PC-3 (cell line): Measurements from ENCODE around the gene TRABD2B. TPM values are rescaled to one million over a fixed set of nuclear protein-coding genes. Genes with fewer than 3 reads are reported as not detected.

Source experiments
- ATAC-seq: fragments of 200-7000 bp; cut with Tn5 transposase; 2 replicates; pipeline ENCODE4 v1.9.1; 2020; ENCODE audit warnings: mild to moderate bottlenecking, moderate library complexity
- BruUV-seq: library from RNA; stranded (reverse); fragments of 400-500 nt; replicated peaks from 2 replicates; lab custom pipeline; 2021; lab: Mats Ljungman, UMichigan
- CTCF ChIA-PET: fragments of 300-600 bp; sonication (Branson Sonifier 250); formaldehyde crosslinking; loops from one replicate; lab custom pipeline; 2022; ENCODE audit warnings: antibody characterized with exemption; lab: Charles Lee
- POLR2A ChIA-PET: fragments of 300-600 bp; sonication (Branson Sonifier 250); formaldehyde crosslinking; loops from one replicate; lab custom pipeline; 2022; ENCODE audit warnings: antibody characterized with exemption; ENCODE audit not compliant: unreplicated experiment; lab: Charles Lee
- DNase-seq: peaks from one replicate; pipeline ENCODE4 v3.0.0-alpha.2; 2015
- H2AFZ ChIP-seq: fragments of 300-600 bp; sonication (generic); 2 replicates; pipeline ENCODE4 v1.6.0; 2016; ENCODE audit warnings: antibody characterized with exemption, low read length
- H3F3A ChIP-seq: fragments of 300-600 bp; sonication (generic); one replicate; pipeline ENCODE4 v1.6.0; 2017; ENCODE audit warnings: antibody characterized with exemption, low read length, control low read depth, mild to moderate bottlenecking; ENCODE audit not compliant: unreplicated experiment
- H3K27ac ChIP-seq: fragments of 300-600 bp; sonication (generic); 2 replicates; pipeline ENCODE4 v1.5.1; 2016; ENCODE audit warnings: mild to moderate bottlenecking, low read length
- H3K27me3 ChIP-seq: fragments of 300-600 bp; sonication (generic); 2 replicates; pipeline ENCODE4 v1.6.1; 2016; ENCODE audit warnings: low read length, mixed read lengths
- H3K36me3 ChIP-seq: fragments of 300-600 bp; sonication (generic); 2 replicates; pipeline ENCODE4 v1.6.1; 2016; ENCODE audit warnings: low read depth, mixed run types, low read length, mixed read lengths
- H3K4me1 ChIP-seq: fragments of 300-600 bp; sonication (generic); 2 replicates; pipeline ENCODE4 v1.5.1; 2016; ENCODE audit warnings: low read length; ENCODE audit not compliant: insufficient read depth
- H3K4me2 ChIP-seq: fragments of 300-600 bp; sonication (generic); 2 replicates; pipeline ENCODE4 v1.6.0; 2016; ENCODE audit warnings: low read length
- H3K4me3 ChIP-seq: fragments of 300-600 bp; sonication (generic); 2 replicates; pipeline ENCODE4 v1.5.1; 2016; ENCODE audit warnings: mild to moderate bottlenecking, low read length, mixed read lengths
- H3K79me2 ChIP-seq: fragments of 300-600 bp; sonication (generic); 2 replicates; pipeline ENCODE4 v1.6.1; 2017; ENCODE audit warnings: low read length, mixed read lengths
- H3K9ac ChIP-seq: fragments of 300-600 bp; sonication (generic); 2 replicates; pipeline ENCODE4 v1.6.0; 2016; ENCODE audit warnings: mild to moderate bottlenecking, low read length
- H3K9me2 ChIP-seq: fragments of 300-600 bp; sonication (generic); replicated peaks from 2 replicates; pipeline ENCODE4 v1.6.1; 2016; ENCODE audit warnings: mixed run types, low read length, mixed read lengths
- H3K9me3 ChIP-seq: fragments of 300-600 bp; sonication (generic); 2 replicates; pipeline ENCODE4 v1.6.1; 2016; ENCODE audit warnings: low read length, mixed read lengths
- H4K20me1 ChIP-seq: fragments of 300-600 bp; sonication (generic); 2 replicates; pipeline ENCODE4 v1.6.1; 2016; ENCODE audit warnings: low read length, mixed read lengths
- CTCF ChIP-seq: fragments of 300-600 bp; sonication (generic); conservative IDR thresholded peaks from 2 replicates; pipeline ENCODE4 v1.5.1; 2017; ENCODE audit warnings: antibody characterized with exemption, low read depth, mild to moderate bottlenecking, low read length
- EZH2 ChIP-seq: fragments of 300-600 bp; sonication (generic); IDR thresholded peaks from one replicate; pipeline ENCODE4 v1.6.1; 2017; ENCODE audit warnings: antibody characterized with exemption, mild to moderate bottlenecking, low read length; ENCODE audit not compliant: unreplicated experiment
- EZH2phosphoT487 ChIP-seq: fragments of 300-600 bp; sonication (generic); IDR thresholded peaks from 2 replicates; pipeline ENCODE4 v1.6.1; 2018; ENCODE audit warnings: mild to moderate bottlenecking, antibody characterized with exemption, low read length, borderline replicate concordance
- intact Hi-C: fragments of 100-400 bp; cut with micrococcal nuclease; formaldehyde crosslinking; loops from 2 replicates; pipeline ENCODE4 v1.9.0; 2023
- total RNA-seq: library from RNA; depleted of rRNA; stranded (reverse); fragments of >200 nt; gene quantifications from 2 replicates; pipeline ENCODE4 v1.2.3, GENCODE V29; 2014

TRABD2B gene
- total RNA-seq, 1 experiment from 2014 or later: 0.44 TPM

GRCh38 chr1:47713333-47713953 is 283.7 kb downstream of the TRABD2B start:
- CTCF ChIA-PET: interaction anchor here (1.0 kb wide), 1 partner anchor 276 kb away, joined by 6 read pairs; the partner anchor contains the start of gene FOXD2
- Histone ChIP-seq H3K4me3 (no peak overlapping the region), H3K9ac (no peak overlapping the region), H4K20me1 (no peaks in the 10 kb centered on the region), H3K27me3 (peaks cover 96% of the 10 kb centered on the region), H3K9me2 (no peaks in the 10 kb centered on the region), H3K4me2 (no peak overlapping the region), H3K4me1 (peaks cover 17% of the 10 kb centered on the region), H3K9me3 (no peaks in the 10 kb centered on the region), H2AFZ (no peak overlapping the region), H3K36me3 (no peaks in the 10 kb centered on the region), H3K79me2 (no peaks in the 10 kb centered on the region), H3K27ac (no peak overlapping the region), H3F3A (no peaks in the 10 kb centered on the region)
- ATAC-seq (no peak), DNase-seq (no peak)
- POLR2A ChIA-PET: interaction anchor here (0.6 kb wide), 1 partner anchor 535 kb away, joined by 3 read pairs; no protein-coding TSS in a partner anchor
- TF ChIP-seq CTCF (no peak), EZH2 (no peak), EZH2phosphoT487 (no peak)
- BruUV-seq: no TSS peak
- intact Hi-C loops: no loop called here

DNA sequence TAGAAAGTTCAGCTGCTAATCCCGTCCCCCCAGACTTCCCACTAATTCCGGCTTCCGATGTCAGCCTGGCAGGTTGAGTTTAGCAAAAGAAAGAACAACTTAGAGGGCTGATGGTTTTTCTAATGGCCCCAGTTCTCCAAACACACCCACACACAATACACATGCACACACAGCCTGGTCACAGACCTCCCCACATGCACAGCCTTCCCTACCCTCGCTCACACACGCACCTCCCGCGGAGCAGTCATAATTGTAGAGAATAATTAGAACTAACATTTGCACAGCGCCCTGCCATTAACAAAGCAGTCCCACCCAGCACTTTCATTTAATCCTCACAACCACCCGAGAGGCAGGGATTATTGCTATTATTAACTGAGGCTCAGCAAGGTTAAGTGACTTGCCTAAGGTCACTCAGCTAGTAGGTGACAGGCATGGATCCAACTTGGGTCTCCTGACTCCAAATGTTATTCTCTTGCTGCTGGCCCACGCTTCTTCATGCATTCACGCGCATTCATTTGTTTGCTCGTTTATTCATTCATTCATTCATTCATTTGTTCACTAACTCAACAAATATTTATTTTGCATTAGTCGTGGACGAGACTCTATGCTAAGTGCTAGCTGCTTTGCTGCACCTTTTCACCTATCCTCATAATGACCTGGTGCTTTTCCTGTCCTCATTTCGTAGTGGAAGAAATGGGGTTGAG is 284.4 kb downstream of the TRABD2B start:
- Histone ChIP-seq H3K4me2 (no peak overlapping the region), H3K9me2 (no peaks in the 10 kb centered on the region), H3K9me3 (no peaks in the 10 kb centered on the region), H3K27me3 (peaks cover 95% of the 10 kb centered on the region), H2AFZ (no peak overlapping the region), H3K27ac (no peak overlapping the region), H3K9ac (no peak overlapping the region), H3K4me1 (peaks cover 17% of the 10 kb centered on the region), H3K36me3 (no peaks in the 10 kb centered on the region), H3F3A (no peaks in the 10 kb centered on the region), H3K4me3 (no peak overlapping the region), H4K20me1 (no peaks in the 10 kb centered on the region), H3K79me2 (no peaks in the 10 kb centered on the region)
- ChIA-PET CTCF (interaction anchor here (1.0 kb wide), 1 partner anchor 275 kb away, joined by 6 read pairs; the partner anchor contains the start of gene FOXD2), POLR2A (interaction anchor here (0.6 kb wide), 1 partner anchor 534 kb away, joined by 3 read pairs; no protein-coding TSS in a partner anchor)
- intact Hi-C loops: no loop called here
- DNase-seq: no peak
- no peak for ATAC-seq
- TF ChIP-seq EZH2 (no peak), CTCF (no peak), EZH2phosphoT487 (no peak)
- BruUV-seq: no TSS peak
